NCI-H69 (cell line): ENCODE results near the gene S100A2.
"Not testable (repeated sequence)": the region's sequence is repeated elsewhere in the genome, so short reads cannot be mapped to it uniquely, and the experiment has no call there.

Source experiments
- DNase-seq: peaks from one replicate; lab custom pipeline; 2025; lab: John Stamatoyannopoulos, UW

Gene S100A2

GRCh38 chr1:153588482-153588881 lies 22.8 kb upstream of the S100A2 start:
- DNase-seq: no peak

- not testable (repeated sequence) for DNase-seq
These were observed 22.4 kb upstream of the S100A2 start for GRCh38 chr1:153588033-153588432.

DNA sequence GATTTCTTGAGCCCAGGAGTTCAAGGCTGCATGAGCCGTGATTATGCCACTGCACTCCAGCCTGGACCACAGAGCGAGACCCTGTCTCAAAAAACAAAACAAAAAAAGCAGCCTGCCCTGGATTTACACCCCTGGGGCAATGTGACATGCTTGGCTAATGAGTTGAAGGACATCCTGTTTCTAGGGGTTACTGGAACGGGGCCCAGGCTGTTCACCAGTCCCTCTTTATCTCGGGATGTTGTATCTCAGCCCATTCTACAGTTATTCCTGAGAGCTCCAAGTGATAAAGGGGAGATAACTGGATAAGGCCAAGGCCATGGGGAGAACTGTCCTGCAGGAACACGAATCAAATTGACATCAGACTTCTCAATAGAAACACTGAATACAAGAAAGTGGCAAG lies 21.7 kb upstream of the S100A2 start:
- DNase-seq: peak; percentile 14

- DNase-seq: no peak
These were observed 20.7 kb upstream of the S100A2 start for GRCh38 chr1:153586347-153586746.

DNA sequence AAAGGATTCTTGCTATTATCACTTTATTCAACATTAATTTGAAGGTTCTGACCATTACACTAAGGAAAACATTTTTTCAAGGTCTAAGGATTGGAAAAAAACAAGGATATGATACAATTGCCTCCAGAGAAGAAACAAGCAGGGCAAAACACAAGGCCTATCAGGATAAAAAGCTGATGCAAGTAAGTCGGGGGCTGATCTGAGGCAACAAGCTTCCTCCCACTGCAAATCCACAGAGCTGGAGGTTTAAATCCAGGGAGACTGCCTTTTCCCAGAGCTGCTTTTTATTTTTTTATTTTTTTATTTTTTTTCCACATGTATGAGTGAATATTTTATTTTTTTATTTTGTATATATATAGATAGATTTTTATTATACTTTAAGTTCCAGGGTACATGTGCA lies 19.4 kb upstream of the S100A2 start:
- no peak for DNase-seq

DNA sequence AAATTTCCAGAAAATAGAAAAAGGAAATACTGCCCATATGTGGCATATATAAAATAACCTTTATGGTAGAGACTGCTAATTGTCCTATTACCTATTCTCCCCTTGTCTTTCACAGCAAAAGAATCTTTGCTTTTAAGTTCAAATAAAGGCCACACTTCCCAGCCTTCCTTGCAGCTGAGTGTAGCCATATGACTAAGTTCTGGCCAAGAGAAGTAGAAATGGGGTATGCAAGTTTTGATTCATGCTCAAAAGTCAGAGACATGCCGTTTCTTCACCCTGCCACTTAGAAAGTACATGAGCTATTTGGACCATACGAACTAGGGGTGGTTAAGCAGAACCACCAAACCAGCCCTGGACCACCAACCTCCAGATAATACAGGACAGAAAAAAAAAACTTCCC lies 18.3 kb upstream of the S100A2 start:
- no peak for DNase-seq

DNA sequence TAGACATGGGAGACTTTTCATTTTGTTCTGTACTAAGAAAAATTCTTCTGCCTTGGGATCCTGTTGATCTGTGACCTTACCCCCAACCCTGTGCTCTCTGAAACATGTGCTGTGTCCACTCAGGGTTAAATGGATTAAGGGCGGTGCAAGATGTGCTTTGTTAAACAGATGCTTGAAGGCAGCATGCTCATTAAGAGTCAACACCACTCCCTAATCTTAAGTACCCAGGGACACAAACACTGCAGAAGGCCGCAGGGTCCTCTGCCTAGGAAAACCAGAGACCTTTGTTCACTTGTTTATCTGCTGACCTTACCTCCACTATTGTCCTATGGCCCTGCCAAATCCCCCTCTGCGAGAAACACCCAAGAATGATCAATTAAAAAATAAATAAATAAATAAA lies 17.9 kb upstream of the S100A2 start:
- DNase-seq: not testable (repeated sequence)

DNA sequence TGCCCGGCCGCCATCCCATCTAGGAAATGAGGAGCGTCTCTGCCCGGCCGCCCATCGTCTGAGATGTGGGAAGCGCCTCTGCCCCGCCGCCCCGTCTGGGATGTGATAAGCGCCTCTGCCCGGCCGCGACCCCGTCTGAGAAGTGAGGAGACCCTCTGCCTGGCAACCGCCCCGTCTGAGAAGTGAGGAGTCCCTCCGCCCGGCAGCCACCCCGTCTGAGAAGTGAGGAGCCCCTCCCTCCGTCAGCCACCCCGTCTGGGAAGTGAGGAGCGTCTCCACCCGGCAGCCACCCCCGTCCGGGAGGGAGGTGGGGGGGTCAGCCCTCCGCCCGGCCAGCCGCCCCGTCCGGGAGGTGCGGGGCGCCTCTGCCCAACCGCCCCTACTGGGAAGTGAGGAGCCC lies 17.2 kb upstream of the S100A2 start:
- DNase-seq: not testable (repeated sequence)

DNA sequence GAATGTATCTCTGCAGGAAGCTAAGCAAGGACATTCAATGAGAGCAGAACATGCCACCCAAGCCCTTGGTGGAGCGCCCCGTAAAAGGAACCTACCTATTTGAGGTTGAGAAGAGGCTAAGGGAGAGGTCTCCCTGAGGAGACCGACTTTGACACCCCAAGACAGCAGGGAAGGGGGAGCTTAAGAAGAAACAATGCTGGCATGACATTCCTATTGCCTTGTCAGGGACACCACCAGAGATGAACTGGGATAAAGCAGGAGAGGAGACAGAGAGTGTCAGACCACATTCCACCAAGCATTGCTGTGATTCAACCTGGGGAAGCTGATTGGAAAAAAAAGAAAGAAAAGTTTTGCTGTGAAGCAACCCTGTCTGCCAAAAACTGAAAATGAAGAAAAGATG lies 13.3 kb upstream of the S100A2 start:
- DNase-seq: no peak

DNA sequence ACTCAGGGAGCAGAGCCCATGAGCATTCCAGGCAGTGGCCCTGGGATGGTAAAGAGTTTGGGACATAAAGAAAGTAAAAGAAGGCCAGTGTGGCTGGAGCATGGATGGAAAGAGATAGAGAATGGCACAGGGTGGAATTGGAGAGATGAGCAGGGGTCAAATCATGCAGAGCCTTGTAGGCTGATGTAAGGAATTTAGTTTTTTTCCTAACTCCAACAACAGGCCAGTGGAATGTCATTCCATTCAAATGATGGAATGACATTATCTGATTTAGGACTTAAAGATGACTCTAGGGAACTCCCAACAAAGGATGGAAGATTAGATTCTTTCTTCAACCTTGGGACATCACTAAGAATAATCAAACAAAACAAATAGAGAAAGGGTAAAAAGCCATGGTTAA lies 12.8 kb upstream of the S100A2 start:
- no peak for DNase-seq

GRCh38 chr1:153577624-153578051 lies 12.0 kb upstream of the S100A2 start:
- peak; percentile 46 for DNase-seq

DNA sequence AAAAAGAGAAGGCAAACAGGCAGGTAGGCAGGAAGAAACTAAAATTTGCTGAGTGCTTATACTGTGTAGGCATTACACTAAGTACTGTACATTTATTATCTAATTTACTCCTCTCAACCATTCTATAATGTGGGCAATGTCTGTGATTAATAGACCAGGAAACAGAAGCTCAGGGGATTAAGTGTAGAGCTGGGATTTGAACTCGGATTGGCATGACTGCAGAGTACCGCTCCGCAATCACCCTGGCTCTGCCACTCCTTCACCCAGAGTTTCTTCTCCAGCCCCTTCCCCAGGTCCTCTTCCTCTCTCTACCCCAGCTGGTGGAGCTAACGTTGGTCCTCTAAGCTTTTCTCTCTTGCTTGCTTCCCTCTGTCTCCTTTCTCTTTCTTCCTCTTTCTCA lies 11.5 kb upstream of the S100A2 start:
- no peak for DNase-seq

DNA sequence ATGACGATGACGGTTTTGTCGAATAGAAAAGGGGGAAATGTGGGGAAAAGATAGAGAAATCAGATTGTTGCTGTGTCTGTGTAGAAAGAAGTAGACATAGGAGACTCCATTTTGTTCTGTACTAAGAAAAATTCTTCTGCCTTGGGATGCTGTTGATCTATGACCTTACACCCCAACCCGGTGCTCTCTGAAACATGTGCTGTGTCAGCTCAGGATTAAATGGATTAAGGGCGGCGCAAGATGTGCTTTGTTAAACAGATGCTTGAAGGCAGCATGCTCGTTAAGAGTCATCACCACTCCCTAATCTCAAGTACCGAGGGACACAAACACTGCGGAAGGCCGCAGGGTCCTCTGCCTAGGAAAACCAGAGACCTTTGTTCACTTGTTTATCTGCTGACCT lies 9.9 kb upstream of the S100A2 start:
- not testable (repeated sequence) for DNase-seq

- not testable (repeated sequence) for DNase-seq
These were observed 9.4 kb upstream of the S100A2 start for GRCh38 chr1:153575081-153575491.

- DNase-seq: no peak
These were observed 7.7 kb upstream of the S100A2 start for GRCh38 chr1:153573351-153573750.

- DNase-seq: peak; percentile 88
These were observed 6.9 kb upstream of the S100A2 start for GRCh38 chr1:153572569-153573015.

GRCh38 chr1:153571706-153572105 lies 6.1 kb upstream of the S100A2 start:
- DNase-seq: no peak

- DNase-seq: peak; percentile 24
These were observed 5.2 kb upstream of the S100A2 start for GRCh38 chr1:153570874-153571273.

DNA sequence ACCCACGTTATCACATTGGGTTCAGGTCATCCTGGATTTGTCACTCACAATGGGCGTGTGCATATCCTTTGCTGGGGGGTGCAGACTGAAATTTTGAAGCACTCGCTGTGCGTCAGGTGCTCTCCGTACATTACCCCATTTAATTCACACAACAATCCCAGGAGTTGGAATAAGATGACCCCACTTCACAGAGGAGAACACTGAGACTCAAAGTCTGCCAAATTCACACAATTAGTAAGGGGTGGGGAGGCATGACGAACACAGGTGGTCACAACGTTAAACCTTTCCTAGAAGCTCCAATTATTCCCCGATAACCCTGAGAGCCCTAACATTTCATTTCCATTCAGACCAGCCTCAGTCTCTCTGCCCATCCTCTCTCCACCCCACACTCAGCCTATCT lies 3.8 kb upstream of the S100A2 start:
- DNase-seq: no peak

- DNase-seq: peak; percentile 96
These were observed 2.9 kb upstream of the S100A2 start for GRCh38 chr1:153568367-153569099.

DNA sequence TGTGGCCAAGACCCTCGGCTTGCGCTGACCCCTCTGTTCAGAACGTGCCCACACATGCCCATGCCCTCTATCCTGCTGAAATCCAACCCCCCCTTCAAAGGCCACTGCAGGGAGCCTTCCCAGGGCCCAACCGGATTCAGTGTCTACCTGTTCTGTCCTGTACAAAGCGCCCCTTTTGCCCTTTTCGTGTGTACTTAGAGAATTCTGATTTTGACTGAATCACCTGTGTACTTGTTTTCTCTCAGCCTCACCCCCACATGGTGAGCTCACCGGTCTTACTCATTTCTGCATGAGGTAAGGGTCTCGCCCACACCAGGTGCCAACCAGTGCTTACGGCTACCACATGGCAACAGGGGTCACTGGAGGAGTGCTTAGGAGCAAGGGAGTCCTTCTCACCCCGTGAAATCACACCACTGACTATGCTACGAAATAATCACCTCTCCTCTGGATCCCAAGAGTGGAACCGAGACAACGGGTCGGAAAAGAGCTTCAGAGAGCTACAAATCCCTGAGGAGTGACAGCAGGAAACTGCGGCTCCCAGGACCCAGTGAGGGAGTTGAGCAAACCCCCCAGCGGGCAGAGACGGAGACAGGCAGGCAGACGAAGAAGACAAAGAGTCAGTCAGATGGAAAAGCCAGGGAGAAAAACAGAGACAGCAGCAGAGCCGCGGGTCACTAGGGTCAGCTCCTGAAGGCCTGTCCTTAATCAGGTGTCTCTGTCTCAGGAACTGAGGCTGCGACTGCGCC lies 2.1 kb upstream of the S100A2 start:
- DNase-seq: peak; percentile 89

- DNase-seq: peak; percentile 99
These were observed 1.0 kb upstream of the S100A2 start for GRCh38 chr1:153566414-153567371.
